Ishikawa (cell line): ENCODE data around the gene ZCWPW1.

ENCODE experiments used
- CEBPB ChIP-seq: IDR thresholded peaks from 2 replicates; pipeline ENCODE4 v1.6.1; 2012
- CREB1 ChIP-seq: IDR thresholded peaks from 2 replicates; pipeline ENCODE4 v1.6.1; 2012; ENCODE audit warnings: low read depth
- EGR1 ChIP-seq: IDR thresholded peaks from 2 replicates; pipeline ENCODE4 v1.6.1; 2012
- EP300 ChIP-seq: IDR thresholded peaks from 2 replicates; pipeline ENCODE4 v1.6.1; 2012; ENCODE audit warnings: borderline replicate concordance
- FOXM1 ChIP-seq: IDR thresholded peaks from 2 replicates; pipeline ENCODE4 v1.6.1; 2012; ENCODE audit warnings: low read depth, borderline replicate concordance
- MAX ChIP-seq: IDR thresholded peaks from 2 replicates; pipeline ENCODE4 v1.6.1; 2012
- NFIC ChIP-seq: IDR thresholded peaks from 2 replicates; pipeline ENCODE4 v1.6.1; 2012
- RAD21 ChIP-seq: IDR thresholded peaks from 2 replicates; pipeline ENCODE4 v1.6.1; 2012; ENCODE audit warnings: low read depth
- REST ChIP-seq: IDR thresholded peaks from 2 replicates; pipeline ENCODE4 v1.6.1; 2012; ENCODE audit warnings: low read depth, mild to moderate bottlenecking
- TAF1 ChIP-seq: IDR thresholded peaks from 2 replicates; pipeline ENCODE4 v1.6.1; 2012; ENCODE audit warnings: low read depth, mild to moderate bottlenecking
- TEAD4 ChIP-seq: IDR thresholded peaks from 2 replicates; pipeline ENCODE4 v1.6.1; 2012
- USF1 ChIP-seq: IDR thresholded peaks from 2 replicates; pipeline ENCODE4 v1.6.1; 2012
- ZBTB7A ChIP-seq: IDR thresholded peaks from 2 replicates; pipeline ENCODE4 v1.6.1; 2012; ENCODE audit warnings: low read depth

GRCh38 chr7:100430493-100431285 is 2.2 kb upstream of the ZCWPW1 start:
- TF ChIP-seq CEBPB: no peak
- TF ChIP-seq RAD21: no peak
- no peak for TF ChIP-seq REST
- TF ChIP-seq FOXM1: no peak
- no peak for TF ChIP-seq EGR1
- TF ChIP-seq MAX: no peak
- TF ChIP-seq USF1: no peak
- TF ChIP-seq EP300: no peak
- no peak for TF ChIP-seq ZBTB7A
- TF ChIP-seq NFIC: no peak
- TF ChIP-seq TAF1: no peak
- no peak for TF ChIP-seq CREB1
- TF ChIP-seq TEAD4: no peak
